DOHH2 (cell line): ENCODE results near the gene INO80.

Experiments used
- H3F3A ChIP-seq: fragments of 200-600 bp; sonication (generic), shearing (Covaris generic); 2 replicates; pipeline ENCODE4 v1.6.0; 2016; ENCODE audit warnings: antibody characterized with exemption, mild to moderate bottlenecking; ENCODE audit not compliant: control insufficient read depth, insufficient read depth
- H3K27ac ChIP-seq: fragments of 200-600 bp; sonication (generic); 2 replicates; pipeline ENCODE4 v1.5.1; 2014; ENCODE audit warnings: low read depth, mild to moderate bottlenecking, low read length, moderate library complexity
- H3K27me3 ChIP-seq: fragments of 200-600 bp; sonication (generic); 2 replicates; pipeline ENCODE4 v1.6.1; 2014; ENCODE audit warnings: mild to moderate bottlenecking, low read length, mixed read lengths; ENCODE audit not compliant: control insufficient read depth
- H3K36me3 ChIP-seq: fragments of 200-600 bp; sonication (generic); 2 replicates; pipeline ENCODE4 v1.6.1; 2014; ENCODE audit warnings: mild to moderate bottlenecking, low read length, moderate library complexity, mixed read lengths; ENCODE audit not compliant: control insufficient read depth
- H3K4me1 ChIP-seq: fragments of 200-600 bp; sonication (generic); 2 replicates; pipeline ENCODE4 v1.6.1; 2014; ENCODE audit warnings: mild to moderate bottlenecking, low read length, mixed read lengths; ENCODE audit not compliant: control insufficient read depth
- H3K4me2 ChIP-seq: fragments of 200-600 bp; sonication (generic); 2 replicates; pipeline ENCODE4 v1.6.0; 2014; ENCODE audit warnings: mild to moderate bottlenecking, low read length, moderate library complexity
- H3K4me3 ChIP-seq: fragments of 200-600 bp; sonication (generic); 2 replicates; pipeline ENCODE4 v1.5.1; 2014; ENCODE audit warnings: mild to moderate bottlenecking, low read length, mixed read lengths
- H3K79me2 ChIP-seq: fragments of 200-600 bp; sonication (generic); 2 replicates; pipeline ENCODE4 v1.6.1; 2014; ENCODE audit warnings: mild to moderate bottlenecking, low read length, mixed read lengths; ENCODE audit not compliant: control insufficient read depth
- H3K9me2 ChIP-seq: fragments of 200-600 bp; sonication (generic); replicated peaks from 2 replicates; pipeline ENCODE4 v1.6.1; 2014; ENCODE audit warnings: mild to moderate bottlenecking, low read length, mixed read lengths; ENCODE audit not compliant: control insufficient read depth
- H3K9me3 ChIP-seq: fragments of 200-600 bp; sonication (generic); 2 replicates; pipeline ENCODE4 v1.6.1; 2014; ENCODE audit warnings: antibody characterized with exemption, low read length, mixed read lengths; ENCODE audit not compliant: control insufficient read depth, insufficient read depth
- H4K20me1 ChIP-seq: fragments of 200-600 bp; sonication (generic); 2 replicates; pipeline ENCODE4 v1.6.0; 2014; ENCODE audit warnings: low read depth, mild to moderate bottlenecking, antibody characterized with exemption, low read length, moderate library complexity; ENCODE audit not compliant: control insufficient read depth, insufficient read depth
- EZH2phosphoT487 ChIP-seq: fragments of 200-600 bp; sonication (generic); IDR thresholded peaks from 2 replicates; pipeline ENCODE4 v1.6.1; 2017; ENCODE audit warnings: borderline replicate concordance, mild to moderate bottlenecking, antibody characterized with exemption, low read length, moderate library complexity, mixed read lengths
- TF ChIP-seq, protein P1 (sequence below): fragments of 200-600 bp; sonication (generic); IDR thresholded peaks from one replicate; pipeline ENCODE4 v1.5.1; 2014; ENCODE audit warnings: antibody characterized with exemption, mild to moderate bottlenecking, low read depth, low read length; ENCODE audit not compliant: poor library complexity, severe bottlenecking

Gene INO80

DNA sequence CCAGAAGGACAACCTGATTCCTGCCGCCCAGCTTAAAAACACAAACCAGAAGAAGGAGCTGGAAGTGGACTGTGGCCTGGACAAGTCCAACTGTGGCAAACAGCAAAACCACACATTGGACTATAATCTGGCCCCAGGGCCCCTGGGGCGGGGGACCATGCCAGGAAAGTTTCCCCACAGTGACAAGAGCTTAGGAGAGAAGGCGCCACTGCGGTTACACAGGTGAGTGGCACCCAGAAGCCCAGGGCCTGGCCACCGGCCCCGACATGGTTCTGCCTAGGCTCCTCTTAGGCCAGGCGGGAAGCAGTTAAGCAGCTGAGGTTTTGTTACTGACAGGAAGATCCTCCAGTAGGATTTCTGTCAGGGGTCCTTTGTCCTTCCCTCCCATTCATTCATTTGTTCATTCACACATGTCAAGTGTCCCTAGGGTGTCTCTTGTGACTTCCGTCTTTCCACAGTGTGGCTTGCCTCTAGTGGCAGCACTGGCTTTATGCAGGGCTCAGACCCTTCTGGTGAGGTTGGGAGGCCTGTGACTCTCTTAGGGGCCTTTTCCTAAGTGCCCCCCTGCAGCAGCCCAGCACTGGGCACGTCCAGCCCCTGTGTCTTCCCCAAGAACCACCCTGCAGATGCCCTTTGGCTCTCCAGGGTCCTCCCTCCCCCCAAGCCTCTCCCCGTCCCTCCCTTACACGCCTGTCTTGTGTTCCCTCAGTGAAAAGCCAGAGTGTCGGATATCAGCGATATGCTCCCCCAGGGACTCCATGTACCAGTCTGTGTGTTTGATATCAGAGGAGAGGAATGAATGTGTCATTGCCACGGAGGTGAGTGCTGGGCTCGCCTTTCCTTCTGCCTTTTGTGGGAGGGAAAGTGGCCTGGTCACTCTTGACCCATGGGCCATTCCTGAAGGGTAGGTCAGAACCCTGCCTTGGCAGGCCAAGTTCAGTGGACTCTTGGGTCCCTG is 179.1 kb downstream of the INO80 start:
- H3K9me3 ChIP-seq: no peaks in the 10 kb centered on the region
- peaks cover under 1% of the 10 kb centered on the region; the same call in 1 of the 2 replicates for H3K27me3 ChIP-seq
- H3K79me2 ChIP-seq: no peaks in the 10 kb centered on the region
- H3K4me2 ChIP-seq: 0 out of 2 replicates have a peak overlapping the region, but pooled peaks have one; percentile 0
- H3F3A ChIP-seq: peaks cover 11% of the 10 kb centered on the region
- no peaks in the 10 kb centered on the region for H4K20me1 ChIP-seq
- H3K4me1 ChIP-seq: peaks cover 32% of the 10 kb centered on the region
- TF ChIP-seq EZH2phosphoT487: no peak
- TF ChIP-seq, protein P1, sequence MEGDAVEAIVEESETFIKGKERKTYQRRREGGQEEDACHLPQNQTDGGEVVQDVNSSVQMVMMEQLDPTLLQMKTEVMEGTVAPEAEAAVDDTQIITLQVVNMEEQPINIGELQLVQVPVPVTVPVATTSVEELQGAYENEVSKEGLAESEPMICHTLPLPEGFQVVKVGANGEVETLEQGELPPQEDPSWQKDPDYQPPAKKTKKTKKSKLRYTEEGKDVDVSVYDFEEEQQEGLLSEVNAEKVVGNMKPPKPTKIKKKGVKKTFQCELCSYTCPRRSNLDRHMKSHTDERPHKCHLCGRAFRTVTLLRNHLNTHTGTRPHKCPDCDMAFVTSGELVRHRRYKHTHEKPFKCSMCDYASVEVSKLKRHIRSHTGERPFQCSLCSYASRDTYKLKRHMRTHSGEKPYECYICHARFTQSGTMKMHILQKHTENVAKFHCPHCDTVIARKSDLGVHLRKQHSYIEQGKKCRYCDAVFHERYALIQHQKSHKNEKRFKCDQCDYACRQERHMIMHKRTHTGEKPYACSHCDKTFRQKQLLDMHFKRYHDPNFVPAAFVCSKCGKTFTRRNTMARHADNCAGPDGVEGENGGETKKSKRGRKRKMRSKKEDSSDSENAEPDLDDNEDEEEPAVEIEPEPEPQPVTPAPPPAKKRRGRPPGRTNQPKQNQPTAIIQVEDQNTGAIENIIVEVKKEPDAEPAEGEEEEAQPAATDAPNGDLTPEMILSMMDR: peak; percentile 46
- H3K27ac ChIP-seq: no peak overlapping the region
- no peak overlapping the region for H3K4me3 ChIP-seq
- H3K36me3 ChIP-seq: no peaks in the 10 kb centered on the region
- H3K9me2 ChIP-seq: no peaks in the 10 kb centered on the region

DNA sequence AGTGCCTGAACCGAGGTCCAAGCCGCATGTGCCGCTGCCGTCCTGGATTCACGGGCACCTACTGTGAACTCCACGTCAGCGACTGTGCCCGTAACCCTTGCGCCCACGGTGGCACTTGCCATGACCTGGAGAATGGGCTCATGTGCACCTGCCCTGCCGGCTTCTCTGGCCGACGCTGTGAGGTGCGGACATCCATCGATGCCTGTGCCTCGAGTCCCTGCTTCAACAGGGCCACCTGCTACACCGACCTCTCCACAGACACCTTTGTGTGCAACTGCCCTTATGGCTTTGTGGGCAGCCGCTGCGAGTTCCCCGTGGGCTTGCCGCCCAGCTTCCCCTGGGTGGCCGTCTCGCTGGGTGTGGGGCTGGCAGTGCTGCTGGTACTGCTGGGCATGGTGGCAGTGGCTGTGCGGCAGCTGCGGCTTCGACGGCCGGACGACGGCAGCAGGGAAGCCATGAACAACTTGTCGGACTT is 179.8 kb downstream of the INO80 start:
- H3K9me2 ChIP-seq: no peaks in the 10 kb centered on the region
- peaks cover 6% of the 10 kb centered on the region; the same call in 1 of the 2 replicates for H3K27me3 ChIP-seq
- peaks cover 11% of the 10 kb centered on the region for H3F3A ChIP-seq
- H3K4me2 ChIP-seq: no peak overlapping the region
- TF ChIP-seq, protein P1: no peak
- no peak for TF ChIP-seq EZH2phosphoT487
- no peaks in the 10 kb centered on the region for H4K20me1 ChIP-seq
- no peak overlapping the region for H3K27ac ChIP-seq
- H3K4me1 ChIP-seq: peaks cover 33% of the 10 kb centered on the region
- no peaks in the 10 kb centered on the region for H3K79me2 ChIP-seq
- no peaks in the 10 kb centered on the region for H3K9me3 ChIP-seq
- no peaks in the 10 kb centered on the region for H3K36me3 ChIP-seq
- no peak overlapping the region for H3K4me3 ChIP-seq

DNA sequence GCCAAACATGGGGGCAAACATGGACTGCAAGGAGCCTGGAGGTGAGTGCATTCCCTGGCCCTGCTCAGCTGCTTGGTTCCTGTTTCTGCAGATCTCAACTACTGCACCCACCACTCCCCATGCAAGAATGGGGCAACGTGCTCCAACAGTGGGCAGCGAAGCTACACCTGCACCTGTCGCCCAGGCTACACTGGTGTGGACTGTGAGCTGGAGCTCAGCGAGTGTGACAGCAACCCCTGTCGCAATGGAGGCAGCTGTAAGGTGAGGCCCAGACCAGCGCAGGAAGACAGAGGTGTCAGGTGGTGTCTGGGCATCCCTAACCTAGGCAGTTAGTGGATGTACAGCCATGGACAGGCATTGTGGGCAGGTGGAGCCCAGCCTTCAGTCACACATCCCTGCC is 181.6 kb downstream of the INO80 start:
- Histone ChIP-seq H3K36me3 (no peaks in the 10 kb centered on the region), H3F3A (no peaks in the 10 kb centered on the region), H3K9me3 (no peaks in the 10 kb centered on the region), H3K4me3 (no peak overlapping the region), H3K27me3 (peaks cover 24% of the 10 kb centered on the region), H3K27ac (no peak overlapping the region), H3K4me2 (no peak overlapping the region), H3K4me1 (peaks cover 33% of the 10 kb centered on the region), H4K20me1 (no peaks in the 10 kb centered on the region), H3K79me2 (no peaks in the 10 kb centered on the region), H3K9me2 (no peaks in the 10 kb centered on the region)
- TF ChIP-seq, protein P1: no peak
- no peak for TF ChIP-seq EZH2phosphoT487
